HepG2 (cell line): ENCODE measurements around the gene ZNF844. TPM values are rescaled to one million over a fixed set of nuclear protein-coding genes. Genes with fewer than 3 reads are reported as not detected.

ENCODE experiments used
- ARID5B ChIP-seq: IDR thresholded peaks from 2 replicates; pipeline ENCODE4 v1.4.0; 2020; ENCODE audit warnings: mild to moderate bottlenecking, missing genetic modification reagents
- ATAD3A ChIP-seq: sonication (generic); formaldehyde crosslinking; IDR thresholded peaks from 2 replicates; pipeline ENCODE4 v1.4.0; 2020; ENCODE audit warnings: missing genetic modification reagents
- ATF5 ChIP-seq: sonication (generic); formaldehyde crosslinking; IDR thresholded peaks from 2 replicates; pipeline ENCODE4 v1.4.0; 2020; ENCODE audit warnings: mild to moderate bottlenecking, low read depth, missing genetic modification reagents
- HBP1 ChIP-seq: IDR thresholded peaks from 2 replicates; pipeline ENCODE4 v1.6.1; 2016; ENCODE audit warnings: low read depth, control low read depth
- KDM1A ChIP-seq: IDR thresholded peaks from 2 replicates; pipeline ENCODE4 v1.6.1; 2016; ENCODE audit warnings: missing compliant biosample characterization
- NFATC3 ChIP-seq: sonication (generic); formaldehyde crosslinking; IDR thresholded peaks from 2 replicates; pipeline ENCODE4 v1.5.1; 2020; ENCODE audit warnings: mild to moderate bottlenecking, missing genetic modification reagents
- PLRG1 ChIP-seq: fragments of 450-650 bp; conservative IDR thresholded peaks from 2 replicates; pipeline ENCODE4 v1.6.1; 2016
- RXRB ChIP-seq: IDR thresholded peaks from 2 replicates; pipeline ENCODE4 v1.6.1; 2016; ENCODE audit warnings: borderline replicate concordance, missing genetic modification reagents, missing compliant biosample characterization
- ZBTB4 ChIP-seq: sonication (generic); formaldehyde crosslinking; IDR thresholded peaks from 2 replicates; pipeline ENCODE4 v1.4.0; 2020; ENCODE audit warnings: missing genetic modification reagents, mild to moderate bottlenecking, borderline replicate concordance
- ZGPAT ChIP-seq: IDR thresholded peaks from 2 replicates; pipeline ENCODE4 v1.6.1; 2016; ENCODE audit warnings: mild to moderate bottlenecking
- ZNF136 ChIP-seq: sonication (generic); formaldehyde crosslinking; IDR thresholded peaks from 2 replicates; pipeline ENCODE4 v1.8.1; 2022; ENCODE audit warnings: low read depth, mild to moderate bottlenecking, moderate library complexity, missing genetic modification reagents
- ZNF143 ChIP-seq: sonication (generic); formaldehyde crosslinking; IDR thresholded peaks from 2 replicates; pipeline ENCODE4 v1.4.0; 2020; ENCODE audit warnings: missing genetic modification reagents
- ZNF569 ChIP-seq: sonication (generic); formaldehyde crosslinking; IDR thresholded peaks from 2 replicates; pipeline ENCODE4 v1.5.0; 2020; ENCODE audit warnings: mild to moderate bottlenecking, missing genetic modification reagents, moderate library complexity, borderline replicate concordance
- ZNF691 ChIP-seq: sonication (generic); formaldehyde crosslinking; IDR thresholded peaks from 2 replicates; pipeline ENCODE4 v1.4.0; 2020; ENCODE audit warnings: missing genetic modification reagents, low read depth, mild to moderate bottlenecking, borderline replicate concordance
- ZSCAN9 ChIP-seq: IDR thresholded peaks from 2 replicates; pipeline ENCODE4 v1.6.1; 2016; ENCODE audit warnings: borderline replicate concordance
- ZZZ3 ChIP-seq: sonication (generic); formaldehyde crosslinking; IDR thresholded peaks from 2 replicates; pipeline ENCODE4 v1.4.0; 2020; ENCODE audit warnings: missing genetic modification reagents, mild to moderate bottlenecking, borderline replicate concordance
- polyA plus RNA-seq, 8 experiments: library from polyadenylated mRNA; depleted of rRNA in 3 of 8; stranded (reverse) in 7 of 8; unstranded in 1 of 8; fragments of >200 nt; fragmentation: Illumina TruSeq in 4 of 8; extraction: Trizol in 4 of 8; gene quantifications; 2 replicates each; pipeline versions ENCODE4 v1.2.1 to v1.2.3, GENCODE V29; 2011 to 2016; ENCODE audit warnings: low read depth in 4 of 8, missing spikeins in 1 of 8, mixed read lengths in 1 of 8; ENCODE audit not compliant: insufficient read depth in 1 of 8
- total RNA-seq, 5 experiments: library from RNA; depleted of rRNA; stranded (reverse); fragments of >200 nt; fragmentation: Illumina TruSeq; extraction: Trizol; gene quantifications; 2 replicates each; pipeline ENCODE4 v1.2.3, GENCODE V29; 2016; ENCODE audit warnings: low read depth in 1 of 5

The ZNF844 gene
- total and polyA plus RNA-seq, 2 of the 13 experiments (the other 11 are each of a cell fraction or from before 2014, with no cell fraction given), result 1.0 to 3.2 TPM

- TF ChIP-seq ATF5 (CRISPR knock-in tag), result no peak
- TF ChIP-seq ATAD3A, result no peak
- no peak for TF ChIP-seq NFATC3 (CRISPR knock-in tag)
- no peak for TF ChIP-seq ZZZ3 (CRISPR knock-in tag)
- no peak for TF ChIP-seq ZBTB4 (CRISPR knock-in tag)
- TF ChIP-seq ZNF569 (CRISPR knock-in tag), result no peak
- no peak for TF ChIP-seq ZNF691 (CRISPR knock-in tag)
- no peak for TF ChIP-seq ZNF136 (CRISPR knock-in tag)
- TF ChIP-seq ZSCAN9 (CRISPR knock-in tag), result 0 out of 2 replicates have a peak, but pooled peaks have one; percentile 28
- TF ChIP-seq ARID5B (CRISPR knock-in tag), result no peak
- TF ChIP-seq ZGPAT, result peak; percentile 34; the same call in 1 of the 2 replicates
- TF ChIP-seq HBP1 (CRISPR knock-in tag), result no peak
- TF ChIP-seq RXRB (CRISPR knock-in tag), result no peak
- TF ChIP-seq KDM1A (CRISPR knock-in tag), result no peak
- TF ChIP-seq PLRG1, result no peak
- TF ChIP-seq ZNF143 (CRISPR knock-in tag), result no peak
Measured at GRCh38 chr19:12064590-12065538, at the start of gene ZNF844 (continued).
